Astrocyte (in vitro differentiated cells and primary cell): Measurements from ENCODE around the gene MREG. TPM values are rescaled to one million over a fixed set of nuclear protein-coding genes. Genes with fewer than 3 reads are reported as not detected.

Source experiments
- DNase-seq: peaks from one replicate; pipeline ENCODE4 v3.0.0-alpha.2; 2010; ENCODE audit warnings: low read depth
- FAIRE-seq: peaks from 2 replicates; lab custom pipeline; 2011; peaks lifted over from hg19 to GRCh38; lab: Jason Lieb, UNC
- H2AFZ ChIP-seq: 2 replicates; pipeline ENCODE4 v1.6.0; 2012; ENCODE audit warnings: low read depth, low read length, inconsistent platforms
- H3K27ac ChIP-seq: 2 replicates; pipeline ENCODE4 v1.5.1; 2011; ENCODE audit warnings: low read depth, low read length, inconsistent platforms
- H3K27me3 ChIP-seq: 2 replicates; pipeline ENCODE4 v1.6.0; 2011; ENCODE audit warnings: low read length, inconsistent platforms; ENCODE audit not compliant: insufficient read depth
- H3K36me3 ChIP-seq: 2 replicates; pipeline ENCODE4 v1.5.1; 2011; ENCODE audit warnings: low read length, inconsistent platforms; ENCODE audit not compliant: insufficient read depth
- H3K4me1 ChIP-seq: 2 replicates; pipeline ENCODE4 v1.5.1; 2011; ENCODE audit warnings: low read length, inconsistent platforms; ENCODE audit not compliant: insufficient read depth
- H3K4me2 ChIP-seq: 2 replicates; pipeline ENCODE4 v1.6.0; 2012; ENCODE audit warnings: low read length, inconsistent platforms
- H3K4me3 ChIP-seq: 2 replicates; pipeline ENCODE4 v1.5.1; 2011; ENCODE audit warnings: low read depth, mild to moderate bottlenecking, low read length, inconsistent platforms; ENCODE audit not compliant: insufficient read depth
- H3K79me2 ChIP-seq: 2 replicates; pipeline ENCODE4 v1.6.0; 2012; ENCODE audit warnings: mild to moderate bottlenecking, low read length, inconsistent platforms; ENCODE audit not compliant: insufficient read depth
- H3K9ac ChIP-seq: 2 replicates; pipeline ENCODE4 v1.6.0; 2012; ENCODE audit warnings: mild to moderate bottlenecking, low read length, inconsistent platforms
- H3K9me3 ChIP-seq: 2 replicates; pipeline ENCODE4 v1.5.1; 2012; ENCODE audit warnings: low read depth, mild to moderate bottlenecking, low read length, inconsistent platforms; ENCODE audit not compliant: insufficient read depth
- H4K20me1 ChIP-seq: 2 replicates; pipeline ENCODE4 v1.6.0; 2012; ENCODE audit warnings: low read length, inconsistent platforms; ENCODE audit not compliant: insufficient read depth
- H3K27ac Mint-ChIP-seq: one replicate; pipeline ENCODE4 v1.8.0; 2021; ENCODE audit warnings: mild to moderate bottlenecking, mixed read lengths; ENCODE audit not compliant: unreplicated experiment
- H3K27me3 Mint-ChIP-seq: one replicate; pipeline ENCODE4 v1.8.0; 2021; ENCODE audit warnings: low read depth, mixed read lengths; ENCODE audit not compliant: unreplicated experiment
- H3K36me3 Mint-ChIP-seq: one replicate; pipeline ENCODE4 v1.8.0; 2021; ENCODE audit warnings: low read depth, mixed read lengths; ENCODE audit not compliant: unreplicated experiment
- H3K4me1 Mint-ChIP-seq: one replicate; pipeline ENCODE4 v1.8.0; 2021; ENCODE audit warnings: low read depth, mixed read lengths; ENCODE audit not compliant: unreplicated experiment
- H3K4me3 Mint-ChIP-seq: one replicate; pipeline ENCODE4 v1.8.0; 2021; ENCODE audit warnings: mild to moderate bottlenecking, moderate library complexity, mixed read lengths; ENCODE audit not compliant: unreplicated experiment
- H3K9me3 Mint-ChIP-seq: one replicate; pipeline ENCODE4 v1.8.0; 2021; ENCODE audit warnings: mild to moderate bottlenecking, mixed read lengths; ENCODE audit not compliant: unreplicated experiment
- CTCF ChIP-seq: IDR thresholded peaks from 2 replicates; pipeline ENCODE4 v1.5.1; 2011; ENCODE audit warnings: low read depth, mild to moderate bottlenecking, inconsistent platforms, low read length, moderate library complexity; ENCODE audit not compliant: insufficient read depth
- EZH2 ChIP-seq: IDR thresholded peaks from 2 replicates; pipeline ENCODE4 v1.6.1; 2012; ENCODE audit warnings: mild to moderate bottlenecking, low read length, inconsistent platforms; ENCODE audit not compliant: insufficient read depth
- total RNA-seq: library from RNA; stranded (reverse); gene quantifications from 2 replicates; pipeline ENCODE4 v1.2.1, GENCODE V29; 2021

Gene MREG
- total RNA-seq, 1 donor from 2014 or later, result 7.8 TPM

GRCh38 chr2:216008387-216008786, 5.0 kb downstream of the MREG start:
- peaks cover 20% of the 10 kb centered on the region for H3K4me1 Mint-ChIP-seq
- no peak for DNase-seq
- Histone ChIP-seq H3K4me2 (no peak overlapping the region), H4K20me1 (no peaks in the 10 kb centered on the region), H3K27ac (no peak overlapping the region), H3K4me1 (peaks cover 11% of the 10 kb centered on the region), H3K27me3 (no peaks in the 10 kb centered on the region), H3K9me3 (no peaks in the 10 kb centered on the region), H3K79me2 (no peaks in the 10 kb centered on the region), H3K4me3 (no peak overlapping the region), H3K36me3 (no peaks in the 10 kb centered on the region), H3K9ac (no peak overlapping the region), H2AFZ (no peak overlapping the region)
- H3K27me3 Mint-ChIP-seq, result no peaks in the 10 kb centered on the region
- TF ChIP-seq CTCF (no peak), EZH2 (no peak)
- H3K36me3 Mint-ChIP-seq, result peaks cover 1% of the 10 kb centered on the region
- no peak for FAIRE-seq
- no peak overlapping the region for H3K27ac Mint-ChIP-seq
- H3K9me3 Mint-ChIP-seq, result no peaks in the 10 kb centered on the region
- H3K4me3 Mint-ChIP-seq, result no peak overlapping the region

- DNase-seq (peak; percentile 49), FAIRE-seq (no peak)
- TF ChIP-seq CTCF (no peak), EZH2 (no peak)
- peak overlapping the region; percentile 18 for H3K27ac Mint-ChIP-seq
- Histone ChIP-seq H3K9me3 (no peaks in the 10 kb centered on the region), H2AFZ (no peak overlapping the region), H3K27ac (no peak overlapping the region), H3K27me3 (no peaks in the 10 kb centered on the region), H3K4me1 (peaks cover 6% of the 10 kb centered on the region), H3K79me2 (no peaks in the 10 kb centered on the region), H4K20me1 (peaks cover 4% of the 10 kb centered on the region), H3K36me3 (no peaks in the 10 kb centered on the region), H3K9ac (no peak overlapping the region), H3K4me3 (no peak overlapping the region), H3K4me2 (peak overlapping the region; percentile 32)
- H3K27me3 Mint-ChIP-seq, result no peaks in the 10 kb centered on the region
- no peaks in the 10 kb centered on the region for H3K9me3 Mint-ChIP-seq
- peaks cover 25% of the 10 kb centered on the region for H3K4me1 Mint-ChIP-seq
- H3K4me3 Mint-ChIP-seq, result peak overlapping the region; percentile 27
- peaks cover 1% of the 10 kb centered on the region for H3K36me3 Mint-ChIP-seq
Observed at GRCh38 chr2:216006164-216006663, 7.1 kb downstream of the MREG start.

- DNase-seq (no peak), FAIRE-seq (no peak)
- TF ChIP-seq CTCF, result no peak
- H3K9ac ChIP-seq, result no peak overlapping the region
- H3K27me3 Mint-ChIP-seq, result no peaks in the 10 kb centered on the region
- no peaks in the 10 kb centered on the region for H3K79me2 ChIP-seq
- H3K9me3 ChIP-seq, result no peaks in the 10 kb centered on the region
- no peaks in the 10 kb centered on the region for H3K36me3 ChIP-seq
- no peak overlapping the region for H2AFZ ChIP-seq
- H3K36me3 Mint-ChIP-seq, result no peaks in the 10 kb centered on the region
- no peak overlapping the region for H3K4me3 Mint-ChIP-seq
- peaks cover 25% of the 10 kb centered on the region for H3K4me1 Mint-ChIP-seq
- peaks cover 6% of the 10 kb centered on the region for H3K4me1 ChIP-seq
- no peak overlapping the region for H3K4me3 ChIP-seq
- no peaks in the 10 kb centered on the region for H3K9me3 Mint-ChIP-seq
- H4K20me1 ChIP-seq, result peaks cover 4% of the 10 kb centered on the region
- no peak overlapping the region for H3K27ac Mint-ChIP-seq
- H3K27ac ChIP-seq, result no peak overlapping the region
- H3K27me3 ChIP-seq, result no peaks in the 10 kb centered on the region
- H3K4me2 ChIP-seq, result no peak overlapping the region
Observed at GRCh38 chr2:216004697-216005283, 8.6 kb downstream of the MREG start.
